SK-N-SH (cell line): ENCODE measurements around the gene RABL6.

ENCODE experiments used
- GABPA ChIP-seq: IDR thresholded peaks from 2 replicates; pipeline ENCODE4 v1.4.0; 2012; ENCODE audit warnings: low read depth, mild to moderate bottlenecking
- NFIC ChIP-seq: IDR thresholded peaks from 2 replicates; pipeline ENCODE4 v1.4.0; 2012; ENCODE audit warnings: borderline replicate concordance
- TEAD4 ChIP-seq: IDR thresholded peaks from 2 replicates; pipeline ENCODE4 v1.4.0; 2012; ENCODE audit warnings: mild to moderate bottlenecking, borderline replicate concordance; ENCODE audit not compliant: insufficient read depth
- YY1 ChIP-seq: IDR thresholded peaks from 2 replicates; pipeline ENCODE4 v1.4.0; 2012; ENCODE audit warnings: low read depth, mild to moderate bottlenecking
- TF ChIP-seq, protein P1 (sequence below): IDR thresholded peaks from 2 replicates; pipeline ENCODE4 v1.6.1; 2012; ENCODE audit warnings: mild to moderate bottlenecking, low read depth, low read length, moderate library complexity
- TF ChIP-seq, protein P2 (sequence below): IDR thresholded peaks from 2 replicates; pipeline ENCODE4 v1.4.0; 2012; ENCODE audit warnings: low read depth
- TF ChIP-seq, protein P3 (sequence below): fragments of 200-600 bp; sonication (generic); IDR thresholded peaks from 2 replicates; pipeline ENCODE4 v1.6.1; 2017; ENCODE audit warnings: antibody characterized with exemption, mild to moderate bottlenecking, moderate library complexity

DNA sequence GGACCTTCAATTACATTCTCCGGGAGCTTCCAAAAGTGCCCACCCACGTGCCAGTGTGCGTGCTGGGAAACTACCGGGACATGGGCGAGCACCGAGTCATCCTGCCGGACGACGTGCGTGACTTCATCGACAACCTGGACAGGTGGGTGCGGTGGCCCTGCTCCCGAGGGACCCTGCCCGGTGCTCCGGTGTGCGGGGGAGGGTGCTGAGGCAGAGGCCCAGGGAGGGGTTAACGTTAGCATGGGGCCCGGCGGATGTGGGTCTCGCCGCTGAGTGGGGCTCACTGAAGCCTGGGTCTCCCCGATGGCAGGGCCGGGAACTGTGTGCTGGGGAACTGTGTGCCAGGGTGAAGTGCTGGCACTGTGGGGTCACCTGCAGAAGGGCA is 24.0 kb downstream of the RABL6 start:
- TF ChIP-seq, protein P1, sequence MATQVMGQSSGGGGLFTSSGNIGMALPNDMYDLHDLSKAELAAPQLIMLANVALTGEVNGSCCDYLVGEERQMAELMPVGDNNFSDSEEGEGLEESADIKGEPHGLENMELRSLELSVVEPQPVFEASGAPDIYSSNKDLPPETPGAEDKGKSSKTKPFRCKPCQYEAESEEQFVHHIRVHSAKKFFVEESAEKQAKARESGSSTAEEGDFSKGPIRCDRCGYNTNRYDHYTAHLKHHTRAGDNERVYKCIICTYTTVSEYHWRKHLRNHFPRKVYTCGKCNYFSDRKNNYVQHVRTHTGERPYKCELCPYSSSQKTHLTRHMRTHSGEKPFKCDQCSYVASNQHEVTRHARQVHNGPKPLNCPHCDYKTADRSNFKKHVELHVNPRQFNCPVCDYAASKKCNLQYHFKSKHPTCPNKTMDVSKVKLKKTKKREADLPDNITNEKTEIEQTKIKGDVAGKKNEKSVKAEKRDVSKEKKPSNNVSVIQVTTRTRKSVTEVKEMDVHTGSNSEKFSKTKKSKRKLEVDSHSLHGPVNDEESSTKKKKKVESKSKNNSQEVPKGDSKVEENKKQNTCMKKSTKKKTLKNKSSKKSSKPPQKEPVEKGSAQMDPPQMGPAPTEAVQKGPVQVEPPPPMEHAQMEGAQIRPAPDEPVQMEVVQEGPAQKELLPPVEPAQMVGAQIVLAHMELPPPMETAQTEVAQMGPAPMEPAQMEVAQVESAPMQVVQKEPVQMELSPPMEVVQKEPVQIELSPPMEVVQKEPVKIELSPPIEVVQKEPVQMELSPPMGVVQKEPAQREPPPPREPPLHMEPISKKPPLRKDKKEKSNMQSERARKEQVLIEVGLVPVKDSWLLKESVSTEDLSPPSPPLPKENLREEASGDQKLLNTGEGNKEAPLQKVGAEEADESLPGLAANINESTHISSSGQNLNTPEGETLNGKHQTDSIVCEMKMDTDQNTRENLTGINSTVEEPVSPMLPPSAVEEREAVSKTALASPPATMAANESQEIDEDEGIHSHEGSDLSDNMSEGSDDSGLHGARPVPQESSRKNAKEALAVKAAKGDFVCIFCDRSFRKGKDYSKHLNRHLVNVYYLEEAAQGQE, result no peak
- no peak for TF ChIP-seq TEAD4
- TF ChIP-seq, protein P2, sequence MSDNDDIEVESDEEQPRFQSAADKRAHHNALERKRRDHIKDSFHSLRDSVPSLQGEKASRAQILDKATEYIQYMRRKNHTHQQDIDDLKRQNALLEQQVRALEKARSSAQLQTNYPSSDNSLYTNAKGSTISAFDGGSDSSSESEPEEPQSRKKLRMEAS, result no peak
- TF ChIP-seq, protein P3, sequence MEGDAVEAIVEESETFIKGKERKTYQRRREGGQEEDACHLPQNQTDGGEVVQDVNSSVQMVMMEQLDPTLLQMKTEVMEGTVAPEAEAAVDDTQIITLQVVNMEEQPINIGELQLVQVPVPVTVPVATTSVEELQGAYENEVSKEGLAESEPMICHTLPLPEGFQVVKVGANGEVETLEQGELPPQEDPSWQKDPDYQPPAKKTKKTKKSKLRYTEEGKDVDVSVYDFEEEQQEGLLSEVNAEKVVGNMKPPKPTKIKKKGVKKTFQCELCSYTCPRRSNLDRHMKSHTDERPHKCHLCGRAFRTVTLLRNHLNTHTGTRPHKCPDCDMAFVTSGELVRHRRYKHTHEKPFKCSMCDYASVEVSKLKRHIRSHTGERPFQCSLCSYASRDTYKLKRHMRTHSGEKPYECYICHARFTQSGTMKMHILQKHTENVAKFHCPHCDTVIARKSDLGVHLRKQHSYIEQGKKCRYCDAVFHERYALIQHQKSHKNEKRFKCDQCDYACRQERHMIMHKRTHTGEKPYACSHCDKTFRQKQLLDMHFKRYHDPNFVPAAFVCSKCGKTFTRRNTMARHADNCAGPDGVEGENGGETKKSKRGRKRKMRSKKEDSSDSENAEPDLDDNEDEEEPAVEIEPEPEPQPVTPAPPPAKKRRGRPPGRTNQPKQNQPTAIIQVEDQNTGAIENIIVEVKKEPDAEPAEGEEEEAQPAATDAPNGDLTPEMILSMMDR, result no peak
- no peak for TF ChIP-seq NFIC
- no peak for TF ChIP-seq GABPA
- TF ChIP-seq YY1, result no peak
